ENCODE measurements around the gene BAIAP3. TPM values are rescaled to one million over a fixed set of nuclear protein-coding genes. Genes with fewer than 3 reads are reported as not detected.
"Not testable (repeated sequence)": the region's sequence is repeated elsewhere in the genome, so short reads cannot be mapped to it uniquely, and the experiment has no call there.

Gene BAIAP3
- total and polyA plus RNA-seq, 10 donors: 2.7 to 15.7 (median 6.3) TPM

DNA sequence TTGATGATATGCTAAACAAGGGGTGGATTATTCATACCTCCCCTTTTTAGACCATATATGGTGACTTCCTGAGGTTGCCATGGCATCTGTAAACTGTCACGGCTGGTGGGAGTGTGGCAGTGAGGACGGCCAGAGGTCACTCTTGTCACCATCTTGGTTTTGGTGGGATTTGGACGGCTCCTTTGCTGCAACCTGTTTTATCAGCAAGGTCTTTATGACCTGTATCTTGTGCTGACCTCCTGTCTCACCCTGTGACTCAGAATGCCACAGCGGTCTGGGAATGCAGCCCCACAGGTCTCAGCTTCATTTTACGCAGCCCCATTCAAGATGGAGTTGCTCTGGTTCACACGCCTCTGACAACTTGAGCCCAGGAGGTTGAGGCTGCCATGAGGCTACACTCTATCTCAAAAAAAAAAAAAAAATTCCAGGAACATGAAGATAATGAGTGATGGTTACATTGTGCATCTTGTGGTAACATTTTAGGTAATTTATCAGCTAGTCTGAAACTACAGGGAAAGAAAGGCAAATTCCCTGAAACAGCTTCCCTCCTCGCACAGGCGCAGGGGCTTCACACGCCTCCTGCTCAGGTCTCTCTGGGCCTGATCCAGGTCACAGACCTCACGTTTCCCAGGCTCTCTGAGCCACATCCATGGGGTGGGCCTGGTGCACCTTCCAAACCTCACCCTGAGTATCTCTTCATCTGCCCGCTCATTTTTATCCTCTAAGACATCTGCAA is 39.4 kb upstream of the BAIAP3 start:
- TF ChIP-seq, protein P1, sequence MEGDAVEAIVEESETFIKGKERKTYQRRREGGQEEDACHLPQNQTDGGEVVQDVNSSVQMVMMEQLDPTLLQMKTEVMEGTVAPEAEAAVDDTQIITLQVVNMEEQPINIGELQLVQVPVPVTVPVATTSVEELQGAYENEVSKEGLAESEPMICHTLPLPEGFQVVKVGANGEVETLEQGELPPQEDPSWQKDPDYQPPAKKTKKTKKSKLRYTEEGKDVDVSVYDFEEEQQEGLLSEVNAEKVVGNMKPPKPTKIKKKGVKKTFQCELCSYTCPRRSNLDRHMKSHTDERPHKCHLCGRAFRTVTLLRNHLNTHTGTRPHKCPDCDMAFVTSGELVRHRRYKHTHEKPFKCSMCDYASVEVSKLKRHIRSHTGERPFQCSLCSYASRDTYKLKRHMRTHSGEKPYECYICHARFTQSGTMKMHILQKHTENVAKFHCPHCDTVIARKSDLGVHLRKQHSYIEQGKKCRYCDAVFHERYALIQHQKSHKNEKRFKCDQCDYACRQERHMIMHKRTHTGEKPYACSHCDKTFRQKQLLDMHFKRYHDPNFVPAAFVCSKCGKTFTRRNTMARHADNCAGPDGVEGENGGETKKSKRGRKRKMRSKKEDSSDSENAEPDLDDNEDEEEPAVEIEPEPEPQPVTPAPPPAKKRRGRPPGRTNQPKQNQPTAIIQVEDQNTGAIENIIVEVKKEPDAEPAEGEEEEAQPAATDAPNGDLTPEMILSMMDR (IDR thresholded peaks at IDR 0.05 in 8 of 11, conservative IDR thresholded peaks at IDR 0.05 in 3 of 11): no peak
- TF ChIP-seq POLR2A (IDR thresholded peaks at IDR 0.05) (no peak), POLR2AphosphoS5 (IDR thresholded peaks at IDR 0.05) (no peak)
- DNase-seq: no peak
- Histone ChIP-seq H3K4me1 (peaks cover 0 to 44% (median 13%) of the 10 kb centered on the region in 6 donors), H3K9me3 (no peaks in the 10 kb centered on the region), H3K36me3 (no peaks in the 10 kb centered on the region), H3K27me3 (replicated peaks in 1 of 7) (peaks cover 0 to 83% (median 20%) of the 10 kb centered on the region in 7 donors), H3K4me3 (no peak overlapping the region), H3K27ac (no peak overlapping the region)
- WGBS, 5 donors: 69 to 83% (median 74%) methylated on average over 11 of the region's 11 CpGs
- intact Hi-C loops (cut with DNase I; ENCODE audit: low total_unique reads): no loop called here

DNA sequence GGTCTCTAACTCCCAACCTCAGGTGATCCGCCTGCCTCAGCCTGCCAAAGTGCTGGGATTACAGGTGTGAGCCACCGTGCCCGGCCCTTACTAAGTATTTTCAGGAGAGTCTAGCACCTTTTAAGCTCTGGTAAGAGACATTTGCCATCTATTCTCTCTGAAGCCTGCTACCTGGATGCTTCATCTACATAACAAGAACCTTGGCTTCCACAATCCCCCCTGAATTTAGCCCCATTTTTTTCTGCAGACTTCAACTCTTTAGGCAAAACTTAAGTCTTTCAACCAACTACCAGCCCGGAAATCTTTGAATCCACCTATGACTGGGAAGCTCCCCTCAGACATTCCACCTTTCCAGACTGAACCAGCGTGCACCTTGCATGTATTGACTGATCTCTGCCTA is 38.0 kb upstream of the BAIAP3 start:
- no peak for DNase-seq
- 56 to 83% (median 75%) methylated on average over 5 of the region's 5 CpGs for WGBS, 5 donors
- H3K4me1 ChIP-seq: peaks cover 0 to 35% (median 10%) of the 10 kb centered on the region in 6 donors
- H3K9me3 ChIP-seq: no peaks in the 10 kb centered on the region
- TF ChIP-seq, protein P1 (IDR thresholded peaks at IDR 0.05 in 8 of 11, conservative IDR thresholded peaks at IDR 0.05 in 3 of 11): no peak
- TF ChIP-seq POLR2AphosphoS5 (IDR thresholded peaks at IDR 0.05) (no peak), POLR2A (IDR thresholded peaks at IDR 0.05) (no peak)
- H3K4me3 ChIP-seq: no peak overlapping the region
- peak overlapping the region in 1 of 8 donors; percentile 67 for H3K27ac ChIP-seq
- no peaks in the 10 kb centered on the region for H3K36me3 ChIP-seq
- H3K27me3 ChIP-seq (replicated peaks in 1 of 7): peaks cover 0 to 83% (median 11%) of the 10 kb centered on the region in 7 donors
- intact Hi-C loops (cut with DNase I; ENCODE audit: low total_unique reads): no loop called here

DNA sequence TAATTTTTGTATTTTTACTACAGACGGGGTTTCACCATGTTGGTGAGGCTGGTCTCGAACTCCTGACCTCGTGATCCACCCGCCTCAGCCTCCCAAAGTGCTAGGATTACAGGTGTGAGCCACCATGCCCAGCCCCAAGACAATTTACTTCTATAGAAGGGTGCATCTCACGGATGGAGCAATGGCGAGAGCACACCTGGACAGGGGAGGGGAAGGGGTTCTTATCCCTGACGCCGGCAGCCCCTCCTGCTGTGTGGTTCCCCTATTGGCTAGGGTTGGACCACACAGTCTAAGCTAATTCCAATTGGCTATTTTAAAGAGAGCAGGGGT is 36.8 kb upstream of the BAIAP3 start:
- Histone ChIP-seq H3K4me1 (peaks cover 0 to 46% (median 19%) of the 10 kb centered on the region in 6 donors), H3K27me3 (replicated peaks in 1 of 7) (peaks cover 0 to 82% (median 8%) of the 10 kb centered on the region in 7 donors), H3K27ac (peak overlapping the region in 5 of 8 donors; percentile 26 to 67 (median 49))
- H3K9me3 ChIP-seq; H3K36me3 ChIP-seq; intact Hi-C loops (cut with DNase I; ENCODE audit: low total_unique reads); DNase-seq; H3K4me3 ChIP-seq: not testable (repeated sequence)
- 66 to 91% (median 80%) methylated on average over 6 to 8 of the region's 8 CpGs for WGBS, 5 donors

DNA sequence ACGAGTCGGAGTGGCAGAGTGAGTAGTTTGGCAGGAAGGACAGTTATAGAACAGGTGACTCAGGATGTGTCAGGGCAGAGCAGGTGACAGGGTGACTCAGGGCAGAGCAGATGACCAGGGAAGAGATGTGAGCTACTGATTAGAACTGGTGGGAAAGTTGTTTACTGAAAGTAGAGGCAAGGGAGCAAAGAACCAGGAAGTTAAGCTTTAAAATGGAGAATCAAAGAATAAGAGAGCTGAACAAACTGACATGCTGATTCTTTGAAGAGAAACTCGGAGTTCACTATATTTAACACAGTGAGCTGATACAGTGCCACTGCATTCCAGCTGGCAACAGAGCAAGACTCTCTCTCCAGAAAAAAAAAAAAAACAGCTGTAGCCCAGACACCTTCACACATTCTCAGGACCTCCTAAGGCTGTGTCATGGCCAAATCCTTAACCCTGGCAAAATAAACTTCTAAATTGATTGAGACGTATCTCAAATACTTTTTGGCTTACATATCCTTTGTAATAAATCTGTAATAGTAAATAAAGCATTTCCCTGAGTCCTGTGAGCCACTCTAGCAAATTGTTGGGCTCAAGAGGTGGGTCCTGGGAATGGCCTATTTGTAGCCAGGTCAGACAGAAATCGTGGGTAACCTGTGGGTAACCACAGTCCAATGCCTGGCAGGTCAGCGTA is 36.3 kb upstream of the BAIAP3 start:
- 39 to 55% (median 50%) methylated on average over 6 of the region's 6 CpGs for WGBS, 5 donors
- H3K9me3 ChIP-seq: no peaks in the 10 kb centered on the region
- H3K4me1 ChIP-seq: peaks cover 0 to 46% (median 19%) of the 10 kb centered on the region in 6 donors
- TF ChIP-seq POLR2A (IDR thresholded peaks at IDR 0.05): no peak
- TF ChIP-seq, protein P1 (IDR thresholded peaks at IDR 0.05 in 8 of 11, conservative IDR thresholded peaks at IDR 0.05 in 3 of 11): no peak
- no peak for TF ChIP-seq POLR2AphosphoS5 (IDR thresholded peaks at IDR 0.05)
- DNase-seq: no peak
- intact Hi-C loops (cut with DNase I; ENCODE audit: low total_unique reads): no loop called here
- H3K27me3 ChIP-seq (replicated peaks in 1 of 7): peaks cover 0 to 77% (median 6%) of the 10 kb centered on the region in 7 donors
- no peaks in the 10 kb centered on the region for H3K36me3 ChIP-seq
- no peak overlapping the region for H3K4me3 ChIP-seq
- peak overlapping the region in 6 of 8 donors; percentile 26 to 67 (median 50) for H3K27ac ChIP-seq
